ENCODE results near the gene PREX1.

Gene PREX1

GRCh38 chr20:48606172-48606840 lies 221.5 kb downstream of the PREX1 start:
- no peak for DNase-seq (ENCODE audit: extremely low read depth, insufficient read length)
- no peak for TF ChIP-seq CTCF (IDR thresholded peaks at IDR 0.05; ENCODE audit: insufficient read depth, low read length, poor library complexity, severe bottlenecking)
- Histone ChIP-seq H3K27me3 (replicated peaks; ENCODE audit: control insufficient read depth, insufficient read depth, low read length) (no peaks in the 10 kb centered on the region), H3K36me3 (ENCODE audit: control insufficient read depth, insufficient read depth, low read length) (no peaks in the 10 kb centered on the region), H3K4me3 (replicated peaks; ENCODE audit: low read depth, low read length) (no peak overlapping the region)

- TF ChIP-seq CTCF (IDR thresholded peaks at IDR 0.05; ENCODE audit: insufficient read depth, low read length, poor library complexity, severe bottlenecking) = no peak
- Histone ChIP-seq H3K4me3 (replicated peaks; ENCODE audit: low read depth, low read length) (no peak overlapping the region), H3K27me3 (replicated peaks; ENCODE audit: control insufficient read depth, insufficient read depth, low read length) (no peaks in the 10 kb centered on the region), H3K36me3 (ENCODE audit: control insufficient read depth, insufficient read depth, low read length) (no peaks in the 10 kb centered on the region)
- DNase-seq (ENCODE audit: extremely low read depth, insufficient read length) = no peak
These were observed 222.2 kb downstream of the PREX1 start for GRCh38 chr20:48605364-48606171.

DNA sequence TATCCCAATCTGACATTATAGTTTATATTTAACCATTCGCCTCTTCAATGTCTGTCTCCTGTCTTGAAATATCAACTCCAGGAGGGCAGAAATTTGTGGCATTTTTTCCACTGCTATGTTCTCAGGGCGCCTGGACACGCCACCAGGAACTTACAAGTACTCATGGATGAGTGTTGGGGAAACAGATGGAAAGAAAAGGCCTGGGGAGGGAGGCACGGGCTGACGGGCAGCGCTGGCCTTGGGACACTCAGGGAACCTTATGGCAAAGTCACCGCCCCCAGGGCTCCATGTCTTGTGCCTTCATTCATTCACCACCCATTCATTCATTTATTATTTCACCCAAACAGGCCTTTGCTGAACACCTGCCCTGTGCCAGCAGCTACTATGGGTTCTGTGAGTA lies 222.9 kb downstream of the PREX1 start:
- TF ChIP-seq CTCF (IDR thresholded peaks at IDR 0.05; ENCODE audit: insufficient read depth, low read length, poor library complexity, severe bottlenecking) = no peak
- Histone ChIP-seq H3K4me3 (replicated peaks; ENCODE audit: low read depth, low read length) (no peak overlapping the region), H3K27me3 (replicated peaks; ENCODE audit: control insufficient read depth, insufficient read depth, low read length) (no peaks in the 10 kb centered on the region), H3K36me3 (ENCODE audit: control insufficient read depth, insufficient read depth, low read length) (no peaks in the 10 kb centered on the region)
- DNase-seq (ENCODE audit: extremely low read depth, insufficient read length) = no peak

- H3K4me3 ChIP-seq (replicated peaks; ENCODE audit: low read depth, low read length) = no peak overlapping the region
- H3K36me3 ChIP-seq (ENCODE audit: control insufficient read depth, insufficient read depth, low read length) = no peaks in the 10 kb centered on the region
- TF ChIP-seq CTCF (IDR thresholded peaks at IDR 0.05; ENCODE audit: insufficient read depth, low read length, poor library complexity, severe bottlenecking) = no peak
- no peaks in the 10 kb centered on the region for H3K27me3 ChIP-seq (replicated peaks; ENCODE audit: control insufficient read depth, insufficient read depth, low read length)
- no peak for DNase-seq (ENCODE audit: extremely low read depth, insufficient read length)
These were observed 223.4 kb downstream of the PREX1 start for GRCh38 chr20:48604426-48604825.

GRCh38 chr20:48603819-48604405 lies 223.9 kb downstream of the PREX1 start:
- Histone ChIP-seq H3K36me3 (ENCODE audit: control insufficient read depth, insufficient read depth, low read length) (no peaks in the 10 kb centered on the region), H3K4me3 (replicated peaks; ENCODE audit: low read depth, low read length) (no peak overlapping the region), H3K27me3 (replicated peaks; ENCODE audit: control insufficient read depth, insufficient read depth, low read length) (no peaks in the 10 kb centered on the region)
- no peak for DNase-seq (ENCODE audit: extremely low read depth, insufficient read length)
- TF ChIP-seq CTCF (IDR thresholded peaks at IDR 0.05; ENCODE audit: insufficient read depth, low read length, poor library complexity, severe bottlenecking) = no peak
